T-helper 1 cell treated with Interleukin-12 subunit alpha and Interleukin-12 subunit beta and Interleukin-4 antibody, amounts not matched to agents 30 μg/mL and 1 μg/mL, for 36 hours (primary cell): ENCODE measurements around the gene SEZ6.

Source experiments
- H3K27ac Mint-ChIP-seq: one replicate; pipeline ENCODE4 v1.8.0; 2021; ENCODE audit warnings: mild to moderate bottlenecking, mixed read lengths
- H3K27me3 Mint-ChIP-seq: one replicate; pipeline ENCODE4 v1.8.0; 2021; ENCODE audit warnings: low read depth, mixed read lengths
- H3K36me3 Mint-ChIP-seq: one replicate; pipeline ENCODE4 v1.8.0; 2021; ENCODE audit warnings: low read depth, mixed read lengths
- H3K4me1 Mint-ChIP-seq: one replicate; pipeline ENCODE4 v1.8.0; 2021; ENCODE audit warnings: low read depth, mixed read lengths
- H3K4me3 Mint-ChIP-seq: one replicate; pipeline ENCODE4 v1.8.0; 2021; ENCODE audit warnings: mild to moderate bottlenecking, moderate library complexity, mixed read lengths
- H3K9me3 Mint-ChIP-seq: one replicate; pipeline ENCODE4 v1.8.0; 2021; ENCODE audit warnings: mixed read lengths

Gene SEZ6

DNA sequence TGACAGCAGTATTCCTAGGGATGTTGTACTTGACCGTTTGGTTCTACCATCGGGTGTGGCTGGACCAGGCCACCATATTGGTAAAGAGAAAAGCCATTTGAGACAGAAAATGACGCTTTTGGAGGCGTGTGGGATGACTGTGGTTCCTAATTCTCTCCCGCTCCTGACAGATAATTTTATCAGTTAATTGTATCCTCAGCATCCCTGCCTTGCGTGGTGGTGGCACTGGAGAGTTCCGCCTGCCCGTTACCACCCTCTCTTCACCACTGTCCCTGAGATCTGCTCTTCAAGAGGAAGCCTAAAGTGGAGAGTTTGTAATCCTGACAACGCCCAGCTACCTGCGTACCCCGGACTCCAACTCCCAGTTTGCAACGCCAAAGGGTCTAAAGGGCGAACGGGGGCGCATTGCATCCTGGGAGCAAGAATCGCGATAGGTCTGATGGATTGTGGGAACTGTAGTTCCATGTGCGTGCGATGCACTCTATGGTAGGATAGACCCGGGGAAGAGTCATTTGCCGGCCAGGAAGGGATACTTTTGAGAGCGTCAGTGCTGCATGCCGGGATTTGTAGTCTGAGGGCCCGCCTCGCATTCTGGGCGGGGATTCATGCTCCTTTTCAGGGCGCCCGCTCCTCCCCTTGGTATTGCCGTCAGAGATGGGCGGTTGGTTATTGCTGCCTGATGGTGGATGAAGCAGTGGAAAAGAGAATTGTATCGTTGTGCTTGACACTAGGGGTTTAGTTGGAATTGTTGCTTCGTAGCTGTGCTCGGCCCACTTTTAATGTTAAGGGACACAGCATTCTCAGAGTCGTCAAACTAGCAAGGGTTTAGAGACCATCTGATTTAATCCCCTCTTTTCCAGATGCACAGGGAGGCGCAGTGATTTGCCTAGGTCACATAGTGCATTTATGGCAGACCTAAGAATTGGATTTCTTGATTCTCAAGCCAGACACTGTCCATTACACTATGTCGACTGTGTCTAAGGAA, 53.5 kb downstream of the SEZ6 start:
- no peaks in the 10 kb centered on the region for H3K9me3 Mint-ChIP-seq
- H3K36me3 Mint-ChIP-seq = peaks cover 19% of the 10 kb centered on the region
- H3K27ac Mint-ChIP-seq = no peak overlapping the region
- no peak overlapping the region for H3K4me3 Mint-ChIP-seq
- peaks cover 13% of the 10 kb centered on the region for H3K4me1 Mint-ChIP-seq
- H3K27me3 Mint-ChIP-seq = no peaks in the 10 kb centered on the region

DNA sequence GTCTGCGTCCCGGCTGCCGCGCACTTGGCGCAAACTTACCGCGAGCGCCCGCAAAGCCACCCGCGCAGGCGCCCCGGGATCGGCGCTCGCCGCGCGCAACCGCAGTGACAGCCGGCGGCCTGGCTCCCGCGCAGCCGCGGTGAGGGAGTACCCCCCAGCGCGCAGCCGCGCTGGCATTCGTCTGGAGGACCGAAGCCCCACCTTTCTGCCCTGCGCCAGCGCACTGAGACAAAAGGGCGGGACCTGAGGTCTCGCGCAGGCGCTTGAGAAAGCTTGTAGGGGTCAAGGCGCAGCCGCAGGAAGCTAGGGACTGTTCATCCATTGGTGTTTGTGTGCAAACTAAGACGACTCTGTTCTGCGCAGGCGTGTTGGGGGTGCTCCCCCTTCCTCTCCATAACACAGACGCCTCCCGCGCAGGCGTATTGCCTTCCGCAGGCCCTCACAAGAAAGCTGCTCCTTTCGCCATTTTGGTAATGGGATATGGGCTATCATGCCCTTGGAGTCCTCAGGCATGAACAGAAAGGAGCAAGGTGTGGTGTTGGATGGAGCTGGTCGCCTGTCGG, 54.3 kb downstream of the SEZ6 start, which contains the start of gene PHF12:
PHF12 (minus strand) TSS at position 91 of the 563 bp plus-strand sequence. CDS start 558 bp downstream, outside the sequence.
- Mint-ChIP-seq H3K4me3 (peak within 1 kb of the TSS; percentile 95), H3K4me1 (peaks cover 15% of the 10 kb centered on the region), H3K36me3 (peaks cover 22% of the 10 kb centered on the region), H3K27ac (peak within 1 kb of the TSS; percentile 96), H3K9me3 (no peaks in the 10 kb centered on the region), H3K27me3 (no peaks in the 10 kb centered on the region)

- H3K4me1 Mint-ChIP-seq = peaks cover 22% of the 10 kb centered on the region
- H3K9me3 Mint-ChIP-seq = no peaks in the 10 kb centered on the region
- H3K36me3 Mint-ChIP-seq = peaks cover 27% of the 10 kb centered on the region
- peak overlapping the region; percentile 95 for H3K4me3 Mint-ChIP-seq
- peak overlapping the region; percentile 96 for H3K27ac Mint-ChIP-seq
- H3K27me3 Mint-ChIP-seq = no peaks in the 10 kb centered on the region
Measured at GRCh38 chr17:28950752-28951427, 54.9 kb downstream of the SEZ6 start.

DNA sequence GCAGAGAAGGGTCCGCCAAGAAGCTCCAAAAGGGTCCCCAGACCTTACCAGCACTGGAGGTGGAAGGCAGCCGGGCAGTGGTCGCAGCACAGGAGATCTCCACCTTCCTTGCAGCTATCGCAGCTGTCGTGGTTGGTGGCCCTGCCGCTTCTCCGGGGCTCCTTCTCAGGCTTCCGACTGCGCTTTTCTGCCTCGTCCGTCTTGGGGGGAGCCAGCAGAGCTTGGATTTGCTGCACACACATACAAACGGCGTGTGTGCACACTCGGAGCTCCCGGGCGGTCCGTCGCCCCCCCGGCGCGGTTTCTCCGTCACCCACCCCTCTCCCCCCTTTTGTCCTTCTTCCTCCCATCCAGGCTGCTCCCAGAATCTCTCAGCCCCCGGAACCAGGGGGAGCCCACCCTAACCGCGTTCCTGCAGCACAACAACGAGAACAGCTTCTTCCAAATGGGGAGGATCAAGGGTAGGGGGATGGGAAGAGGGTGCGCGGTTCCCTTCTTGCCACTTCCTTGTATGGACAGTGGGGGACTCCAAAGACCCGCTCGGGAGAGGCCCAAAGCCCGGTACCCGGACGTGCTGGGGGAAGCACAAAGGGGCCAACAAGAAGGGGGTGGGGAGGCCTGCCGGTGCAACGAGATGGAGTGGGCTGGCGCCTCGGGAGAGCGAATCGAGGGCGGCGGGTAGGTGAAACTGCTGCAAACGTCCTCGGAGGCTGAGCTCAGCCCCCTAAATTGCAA, 55.6 kb downstream of the SEZ6 start:
- peaks cover 32% of the 10 kb centered on the region for H3K36me3 Mint-ChIP-seq
- peak overlapping the region; percentile 96 for H3K27ac Mint-ChIP-seq
- peak overlapping the region; percentile 95 for H3K4me3 Mint-ChIP-seq
- no peaks in the 10 kb centered on the region for H3K27me3 Mint-ChIP-seq
- H3K4me1 Mint-ChIP-seq = peaks cover 26% of the 10 kb centered on the region
- H3K9me3 Mint-ChIP-seq = no peaks in the 10 kb centered on the region

DNA sequence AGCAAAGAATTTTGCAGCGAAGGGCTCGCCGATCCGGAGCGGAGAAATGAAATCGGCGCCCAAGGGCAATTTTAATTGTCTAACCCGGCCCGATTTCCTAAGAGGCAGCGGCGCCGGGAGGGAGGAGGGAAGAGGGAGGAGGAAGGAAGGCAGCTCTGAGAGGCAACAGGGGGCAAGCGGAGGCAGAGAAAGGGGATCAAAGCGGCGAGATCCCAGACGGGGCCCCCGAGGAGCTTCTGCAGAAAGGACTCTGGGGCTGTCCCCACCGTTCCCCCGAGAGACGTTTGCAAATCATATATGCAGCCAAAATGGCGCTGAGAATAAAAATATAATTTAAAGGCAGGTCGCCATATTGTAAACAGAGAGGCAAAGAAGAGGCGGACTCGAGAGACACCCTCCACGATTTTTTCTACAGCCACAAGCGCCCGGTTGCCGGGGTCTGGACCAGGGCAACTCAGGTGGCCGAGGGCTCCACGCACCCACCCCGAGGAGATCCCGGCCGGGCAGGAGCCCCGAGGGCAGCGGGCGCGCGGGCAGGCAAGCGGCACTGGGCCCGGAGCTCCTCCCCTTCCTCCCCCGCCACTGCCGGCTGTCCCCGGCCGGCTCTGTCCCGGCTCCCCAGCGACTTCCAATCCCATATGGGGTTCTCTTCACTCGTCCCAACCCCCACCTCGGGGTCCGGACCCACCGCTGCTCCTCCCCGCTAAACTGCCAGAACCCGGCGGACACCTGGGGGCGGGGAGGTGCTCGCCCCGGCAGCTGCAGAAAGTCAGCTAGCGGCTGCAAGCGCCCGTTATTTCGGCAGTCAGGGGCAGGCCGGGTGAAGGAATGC, 56.4 kb downstream of the SEZ6 start:
- Mint-ChIP-seq H3K36me3 (peaks cover 37% of the 10 kb centered on the region), H3K9me3 (no peaks in the 10 kb centered on the region), H3K27ac (peak overlapping the region; percentile 84), H3K4me1 (peaks cover 31% of the 10 kb centered on the region), H3K27me3 (no peaks in the 10 kb centered on the region), H3K4me3 (peak overlapping the region; percentile 95)

- no peaks in the 10 kb centered on the region for H3K27me3 Mint-ChIP-seq
- peak overlapping the region; percentile 95 for H3K4me3 Mint-ChIP-seq
- peak overlapping the region; percentile 84 for H3K27ac Mint-ChIP-seq
- peaks cover 40% of the 10 kb centered on the region for H3K36me3 Mint-ChIP-seq
- H3K4me1 Mint-ChIP-seq = peaks cover 36% of the 10 kb centered on the region
- no peaks in the 10 kb centered on the region for H3K9me3 Mint-ChIP-seq
Measured at GRCh38 chr17:28948873-28949184, 57.0 kb downstream of the SEZ6 start.

DNA sequence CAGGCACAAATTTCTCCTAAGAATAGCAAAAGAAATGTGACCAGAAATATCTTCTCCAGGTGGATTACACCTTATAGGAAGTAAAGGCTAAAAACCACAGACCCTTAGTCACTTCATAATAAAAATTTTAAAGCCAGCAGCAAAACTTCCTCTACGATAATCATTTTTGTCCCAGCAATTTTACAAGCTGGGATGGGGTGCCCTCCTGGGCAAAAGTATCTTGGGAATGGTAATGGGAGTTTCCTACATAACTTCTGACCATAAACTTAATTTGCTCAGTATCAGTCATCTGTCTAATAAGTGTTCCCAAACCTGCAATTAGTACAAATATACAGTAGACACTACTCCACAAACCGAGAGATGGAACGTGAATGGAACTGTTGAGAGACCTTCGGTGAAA, 57.5 kb downstream of the SEZ6 start:
- H3K4me1 Mint-ChIP-seq = peaks cover 37% of the 10 kb centered on the region
- no peaks in the 10 kb centered on the region for H3K9me3 Mint-ChIP-seq
- peak overlapping the region; percentile 84 for H3K27ac Mint-ChIP-seq
- H3K4me3 Mint-ChIP-seq = peak overlapping the region; percentile 95
- H3K36me3 Mint-ChIP-seq = peaks cover 40% of the 10 kb centered on the region
- no peaks in the 10 kb centered on the region for H3K27me3 Mint-ChIP-seq

DNA sequence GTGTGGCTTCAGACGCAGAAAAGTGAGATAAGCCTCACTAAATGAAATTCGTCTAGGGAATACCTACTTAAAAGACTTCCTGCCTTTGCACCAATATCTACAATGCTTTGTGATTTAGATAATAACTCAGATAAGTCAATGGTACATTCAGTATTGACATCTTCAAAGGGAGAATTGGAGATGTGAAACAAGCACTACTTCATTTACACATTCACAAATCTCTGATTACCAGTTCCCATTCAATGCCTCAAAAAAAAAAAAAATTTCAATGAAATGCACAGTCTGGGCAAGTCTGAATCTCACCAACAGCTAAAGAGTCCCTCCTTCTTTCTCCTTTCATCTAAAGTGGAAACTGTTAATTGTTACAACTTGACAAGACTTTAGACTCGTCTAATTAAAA, 58.2 kb downstream of the SEZ6 start:
- Mint-ChIP-seq H3K27ac (peak overlapping the region; percentile 8), H3K36me3 (peaks cover 40% of the 10 kb centered on the region), H3K9me3 (no peaks in the 10 kb centered on the region), H3K4me1 (peaks cover 39% of the 10 kb centered on the region), H3K27me3 (no peaks in the 10 kb centered on the region), H3K4me3 (peak overlapping the region; percentile 95)

DNA sequence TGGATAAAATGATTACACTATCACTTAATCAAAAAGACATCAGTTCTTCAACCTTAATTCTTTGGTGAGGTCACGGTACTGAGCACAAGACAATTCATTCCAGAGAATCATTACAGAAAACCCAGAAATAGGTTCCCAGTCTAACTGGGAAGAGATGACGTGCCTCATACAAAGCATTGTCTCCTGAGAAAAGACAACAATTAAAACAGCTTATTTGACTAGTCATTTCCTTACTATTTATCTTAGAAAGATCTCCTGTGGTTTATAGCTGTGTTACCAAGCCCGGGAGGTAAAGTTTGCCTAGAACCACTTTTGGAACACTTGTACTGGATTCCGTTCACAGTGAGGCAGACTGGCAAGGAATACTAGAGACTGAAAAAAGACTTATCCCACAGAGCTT, 59.6 kb downstream of the SEZ6 start:
- Mint-ChIP-seq H3K4me1 (peaks cover 45% of the 10 kb centered on the region), H3K9me3 (no peaks in the 10 kb centered on the region), H3K27me3 (no peaks in the 10 kb centered on the region), H3K4me3 (peak overlapping the region; percentile 30), H3K36me3 (peaks cover 40% of the 10 kb centered on the region), H3K27ac (peak overlapping the region; percentile 27)

GRCh38 chr17:28944862-28945741, 60.7 kb downstream of the SEZ6 start:
- Mint-ChIP-seq H3K4me1 (peaks cover 52% of the 10 kb centered on the region), H3K27me3 (no peaks in the 10 kb centered on the region), H3K4me3 (no peak overlapping the region), H3K36me3 (peaks cover 39% of the 10 kb centered on the region), H3K27ac (peak overlapping the region; percentile 62), H3K9me3 (no peaks in the 10 kb centered on the region)

- H3K27ac Mint-ChIP-seq = no peak overlapping the region
- no peaks in the 10 kb centered on the region for H3K27me3 Mint-ChIP-seq
- no peaks in the 10 kb centered on the region for H3K9me3 Mint-ChIP-seq
- H3K4me3 Mint-ChIP-seq = no peak overlapping the region
- H3K36me3 Mint-ChIP-seq = peaks cover 40% of the 10 kb centered on the region
- peaks cover 57% of the 10 kb centered on the region for H3K4me1 Mint-ChIP-seq
Measured at GRCh38 chr17:28944343-28944742, 61.5 kb downstream of the SEZ6 start.

DNA sequence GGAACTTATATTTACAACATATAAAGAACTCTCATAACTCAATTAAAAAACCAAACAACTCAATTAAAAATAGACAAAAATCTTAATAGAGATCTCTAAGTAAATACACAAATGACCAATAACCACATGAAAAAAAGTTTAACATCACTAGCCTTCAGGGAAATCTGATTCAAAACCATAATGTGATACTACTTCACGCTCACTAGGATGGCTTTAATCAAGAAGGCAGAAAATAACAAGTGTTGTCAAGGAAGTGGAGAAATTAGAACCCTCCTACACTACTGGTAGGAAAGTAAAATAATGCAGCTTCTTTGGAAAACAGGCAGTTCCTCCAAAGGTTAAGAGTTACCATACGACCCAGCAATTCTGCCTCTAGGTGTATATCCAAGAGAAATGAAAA, 62.9 kb downstream of the SEZ6 start:
- H3K4me3 Mint-ChIP-seq = no peak overlapping the region
- no peak overlapping the region for H3K27ac Mint-ChIP-seq
- H3K36me3 Mint-ChIP-seq = peaks cover 34% of the 10 kb centered on the region

DNA sequence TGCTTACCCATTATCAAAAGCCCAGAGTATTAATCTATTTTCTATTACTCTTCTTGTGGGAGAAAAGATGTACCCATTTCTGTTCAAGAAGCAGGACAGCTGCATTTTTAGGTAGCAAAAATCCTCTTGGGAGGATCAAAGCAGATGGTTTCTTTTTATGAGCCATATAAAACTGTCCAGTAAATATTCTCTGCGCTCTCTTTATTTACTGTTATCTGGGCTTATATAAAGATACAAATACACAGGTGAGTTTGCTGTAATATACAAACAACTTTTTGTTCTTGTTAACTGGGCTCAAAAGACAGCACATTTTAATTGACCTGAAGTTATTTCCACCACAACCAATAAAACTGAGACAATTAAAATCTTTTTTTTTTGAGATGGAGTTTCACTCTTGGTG, 64.6 kb downstream of the SEZ6 start:
- H3K4me1 Mint-ChIP-seq = peaks cover 57% of the 10 kb centered on the region
- no peak overlapping the region for H3K27ac Mint-ChIP-seq
- H3K4me3 Mint-ChIP-seq = no peak overlapping the region
- no peaks in the 10 kb centered on the region for H3K9me3 Mint-ChIP-seq
- H3K27me3 Mint-ChIP-seq = no peaks in the 10 kb centered on the region
- peaks cover 26% of the 10 kb centered on the region for H3K36me3 Mint-ChIP-seq

More for the DNA sequence above, 62.9 kb downstream of the SEZ6 start:
- H3K27me3 Mint-ChIP-seq = no peaks in the 10 kb centered on the region
- H3K9me3 Mint-ChIP-seq = no peaks in the 10 kb centered on the region
- H3K4me1 Mint-ChIP-seq = peaks cover 58% of the 10 kb centered on the region
